ENCODE results near the gene DAB2IP.
A peak's percentile ranks its signal among the peaks of the same experiment; 100 is the strongest.
"Not testable (repeated sequence)": the region's sequence is repeated elsewhere in the genome, so short reads cannot be mapped to it uniquely, and the experiment has no call there.

DAB2IP gene

GRCh38 chr9:121731919-121732318 is 80.5 kb downstream of the DAB2IP start:
- no peak for DNase-seq

GRCh38 chr9:121732389-121732788 is 81.0 kb downstream of the DAB2IP start:
- DNase-seq, result no peak

GRCh38 chr9:121732886-121733285 is 81.5 kb downstream of the DAB2IP start:
- DNase-seq, result no peak

DNA sequence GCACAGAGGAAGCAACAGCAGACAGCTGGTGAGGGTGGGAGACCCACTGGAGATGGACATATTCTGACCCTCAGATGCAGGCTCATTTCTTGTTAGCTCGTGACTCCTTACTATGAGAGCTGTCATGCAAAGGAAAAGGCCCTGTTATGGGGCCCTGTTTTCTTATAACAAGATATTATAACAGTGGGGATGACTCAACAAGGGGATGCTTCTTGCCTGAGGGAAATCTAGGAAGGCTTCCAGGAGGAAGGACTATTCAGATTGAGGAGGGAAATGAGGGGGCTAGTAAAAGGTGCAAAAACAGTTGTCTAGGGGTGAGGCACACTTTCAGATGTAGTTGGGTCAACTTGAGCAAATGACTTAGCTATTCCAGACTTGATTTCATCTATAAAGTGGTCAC is 83.0 kb downstream of the DAB2IP start:
- DNase-seq, result no peak

DNA sequence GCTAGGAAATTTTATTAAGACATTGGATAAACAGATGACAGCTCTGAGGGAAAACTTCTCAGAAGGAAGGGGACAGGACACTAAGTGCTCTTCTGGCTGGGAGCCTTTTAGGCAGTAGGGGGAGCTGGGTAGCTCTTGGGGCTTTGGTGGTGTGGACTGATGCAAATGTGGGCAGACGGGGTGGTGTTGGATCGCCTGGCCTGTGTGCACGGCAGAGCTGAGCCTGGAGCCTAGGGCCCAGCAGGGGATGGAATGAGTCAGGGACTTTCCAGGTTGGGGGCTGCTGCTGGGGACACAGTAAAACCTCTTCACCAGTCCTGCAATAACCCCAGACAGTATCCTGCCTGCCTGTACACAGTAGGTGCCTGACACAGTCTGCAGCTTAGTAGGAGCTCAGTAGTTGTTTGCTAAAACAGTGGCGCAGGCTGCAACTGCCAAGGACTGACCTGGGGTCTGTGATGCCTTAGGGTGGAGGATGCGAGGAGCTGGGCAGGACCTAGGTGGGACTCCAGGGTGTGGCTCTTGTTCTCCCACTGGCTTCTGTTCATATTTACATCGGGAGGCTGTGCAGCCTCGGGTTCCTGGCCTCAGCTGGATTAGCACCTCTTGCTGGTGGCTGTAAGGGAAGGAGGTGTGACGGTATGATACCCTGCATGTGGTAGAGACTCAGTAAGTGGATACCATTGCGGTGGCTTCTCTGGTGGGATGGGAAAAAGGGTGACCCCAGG is 83.8 kb downstream of the DAB2IP start:
- DNase-seq, result no peak

DNA sequence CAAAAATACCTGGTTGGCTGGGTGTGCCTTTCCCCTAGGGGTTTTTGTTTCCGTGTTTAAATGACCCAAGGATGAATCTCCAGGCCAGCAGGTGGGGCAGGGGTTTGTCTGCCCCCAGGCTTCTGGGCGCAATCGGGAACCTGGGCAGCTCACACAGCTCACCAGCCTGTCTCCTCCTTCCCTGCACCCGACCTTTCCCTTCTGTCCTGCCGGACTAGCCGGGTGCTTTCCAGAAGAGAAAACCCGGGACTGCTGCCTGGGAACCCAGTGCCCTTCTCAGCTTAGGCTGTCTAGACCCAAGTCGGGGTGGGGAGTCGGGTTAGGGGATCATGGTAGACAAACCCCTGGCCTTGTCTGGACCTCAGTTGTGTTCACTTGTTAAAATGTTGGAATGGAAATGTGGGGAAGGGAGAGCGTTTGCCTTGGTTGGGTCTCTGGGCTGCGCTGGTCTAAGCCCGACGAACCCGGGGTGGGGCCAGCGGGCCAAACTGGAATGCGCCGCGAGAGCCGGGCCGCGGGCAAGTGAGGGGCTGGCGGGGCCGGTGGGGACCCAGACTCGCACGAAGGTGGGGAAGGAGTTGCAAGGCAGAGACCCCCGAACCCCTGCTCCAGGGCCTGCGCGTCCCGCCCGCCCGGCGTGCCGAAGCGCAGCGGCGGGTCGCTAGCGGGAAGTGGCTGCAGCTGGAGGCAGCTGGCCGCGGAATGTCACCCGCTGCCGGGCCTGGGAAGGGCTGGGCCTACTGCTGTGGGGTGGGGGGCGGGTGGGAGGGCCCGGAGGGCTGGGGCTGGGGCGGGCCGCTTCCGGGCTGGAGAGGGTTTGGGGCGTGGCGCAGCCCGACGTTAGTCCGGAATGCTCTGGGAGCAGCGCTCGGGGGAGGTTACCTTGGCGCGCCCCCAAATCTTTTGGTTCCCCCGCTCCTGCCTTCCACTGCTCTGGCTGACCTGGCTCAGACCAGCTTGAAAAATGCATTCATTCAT is 84.6 kb downstream of the DAB2IP start:
- DNase-seq, result no peak

GRCh38 chr9:121736934-121737462 is 85.6 kb downstream of the DAB2IP start:
- no peak for DNase-seq

- DNase-seq, result no peak
These were observed 86.1 kb downstream of the DAB2IP start for GRCh38 chr9:121737481-121737931.

DNA sequence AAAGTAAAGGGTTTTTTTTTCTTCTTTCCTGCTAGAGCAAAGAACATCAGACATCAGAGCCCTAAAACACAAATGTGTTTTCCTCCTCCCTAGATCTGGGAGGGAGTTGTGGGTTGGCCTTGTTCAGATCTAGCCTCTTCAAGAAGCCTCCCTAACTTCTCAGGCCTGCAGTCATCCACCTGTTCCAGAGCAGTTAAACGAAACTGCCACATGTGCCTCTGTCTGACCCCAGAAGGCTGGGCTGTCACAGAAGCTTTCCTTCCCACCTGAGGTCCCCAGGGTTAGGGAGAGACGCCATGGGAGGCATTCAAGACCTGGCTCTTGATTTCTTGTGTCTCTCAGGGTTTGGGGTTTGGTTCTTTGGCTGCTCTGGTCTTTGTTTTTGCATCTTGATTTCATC is 87.0 kb downstream of the DAB2IP start:
- no peak for DNase-seq

DNA sequence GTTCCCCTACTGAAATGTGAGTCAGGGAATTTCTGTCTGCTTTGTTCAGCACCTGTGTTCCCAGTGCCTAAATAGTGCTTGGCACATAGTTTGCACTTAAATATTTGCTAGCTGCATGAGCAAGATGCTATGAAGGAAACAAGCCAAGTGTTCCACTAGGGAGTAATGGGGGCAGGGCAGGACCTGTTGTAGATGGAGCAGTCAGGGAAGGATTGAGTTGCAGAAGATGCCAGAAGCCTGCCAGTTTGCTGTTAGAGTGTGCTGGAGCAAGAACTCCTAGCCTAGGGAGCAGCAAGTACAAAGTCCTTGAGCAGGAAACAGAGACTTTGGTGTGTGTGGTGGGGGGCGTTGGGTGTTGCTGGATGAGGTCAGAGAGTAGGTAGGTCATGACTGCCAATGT is 87.5 kb downstream of the DAB2IP start:
- no peak for DNase-seq

DNA sequence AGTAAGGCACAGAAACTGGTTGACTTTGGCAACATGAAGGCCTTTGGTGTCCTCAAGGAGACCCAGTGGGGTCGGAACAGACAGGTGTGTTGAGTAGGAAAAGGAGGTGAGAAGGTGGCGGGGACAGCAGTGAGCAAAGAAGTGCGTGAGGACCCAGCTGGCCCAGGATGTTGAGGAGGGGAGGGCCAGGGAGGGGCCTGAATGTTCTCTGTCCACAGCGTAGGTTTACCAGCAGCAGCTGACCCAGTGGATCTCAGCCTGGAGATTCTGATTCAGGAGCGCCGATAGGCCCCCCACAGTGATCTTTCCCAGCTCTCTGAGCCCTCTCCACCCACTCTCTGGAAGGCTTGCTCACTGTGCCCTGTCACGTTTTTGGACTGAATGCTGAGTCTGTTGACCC is 88.5 kb downstream of the DAB2IP start:
- DNase-seq, result no peak

DNA sequence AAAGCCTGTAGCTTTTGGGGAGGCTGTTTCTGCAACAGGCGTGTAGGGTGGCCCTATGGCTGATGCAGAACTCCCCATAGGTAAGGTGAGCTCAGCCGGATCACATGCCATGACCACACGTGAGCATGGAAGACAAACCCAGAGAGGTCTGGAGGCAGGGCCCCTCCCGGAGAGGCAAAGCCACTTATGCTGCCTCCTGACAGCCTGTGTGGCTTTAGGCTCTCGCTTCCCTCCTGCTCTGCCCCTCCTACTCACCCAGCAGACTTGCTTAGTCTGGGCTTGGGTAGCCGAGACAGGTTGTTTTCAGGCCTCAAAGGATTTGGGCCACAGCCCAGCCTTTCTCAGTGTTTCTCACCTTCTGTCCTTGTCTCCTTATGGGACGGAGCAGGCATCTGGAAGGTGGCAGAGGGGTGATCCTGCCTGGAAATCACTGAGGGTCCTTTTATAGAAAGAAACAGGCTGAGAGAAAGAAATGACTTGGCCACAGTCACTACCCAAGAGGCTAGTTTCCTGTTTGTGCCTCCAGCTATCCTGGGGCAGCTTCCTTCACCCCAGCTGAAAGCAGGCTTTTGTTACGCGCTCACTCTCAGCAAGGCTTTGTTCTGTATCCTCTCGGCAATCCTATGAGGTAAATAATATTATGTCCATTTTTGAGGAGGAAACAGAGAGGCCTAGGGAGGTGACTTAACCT is 89.9 kb downstream of the DAB2IP start:
- DNase-seq, result no peak

- DNase-seq, result not testable (repeated sequence)
These were observed 90.5 kb downstream of the DAB2IP start for GRCh38 chr9:121741919-121742283.

DNA sequence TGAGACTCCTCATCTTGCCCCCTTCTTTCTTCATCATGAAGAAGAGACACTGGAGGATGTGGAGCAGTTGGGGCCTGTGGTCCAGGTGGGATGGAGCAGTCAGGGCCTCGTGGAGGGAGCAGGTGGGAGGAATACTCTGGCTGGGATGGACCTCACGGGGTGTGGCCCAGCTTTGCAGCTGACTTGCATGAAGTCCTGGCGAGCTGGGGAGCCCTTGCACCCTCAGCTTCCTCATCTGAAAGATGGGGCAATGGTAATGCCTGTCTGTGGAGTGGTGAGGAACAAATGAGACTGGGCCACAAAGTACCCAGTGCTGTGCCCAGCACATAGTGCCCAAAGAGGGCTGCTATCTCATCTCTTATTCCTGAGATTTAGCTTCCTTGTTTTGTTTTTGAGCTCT is 91.5 kb downstream of the DAB2IP start:
- DNase-seq, result no peak

GRCh38 chr9:121743441-121744001 is 92.1 kb downstream of the DAB2IP start:
- DNase-seq, result no peak

DNA sequence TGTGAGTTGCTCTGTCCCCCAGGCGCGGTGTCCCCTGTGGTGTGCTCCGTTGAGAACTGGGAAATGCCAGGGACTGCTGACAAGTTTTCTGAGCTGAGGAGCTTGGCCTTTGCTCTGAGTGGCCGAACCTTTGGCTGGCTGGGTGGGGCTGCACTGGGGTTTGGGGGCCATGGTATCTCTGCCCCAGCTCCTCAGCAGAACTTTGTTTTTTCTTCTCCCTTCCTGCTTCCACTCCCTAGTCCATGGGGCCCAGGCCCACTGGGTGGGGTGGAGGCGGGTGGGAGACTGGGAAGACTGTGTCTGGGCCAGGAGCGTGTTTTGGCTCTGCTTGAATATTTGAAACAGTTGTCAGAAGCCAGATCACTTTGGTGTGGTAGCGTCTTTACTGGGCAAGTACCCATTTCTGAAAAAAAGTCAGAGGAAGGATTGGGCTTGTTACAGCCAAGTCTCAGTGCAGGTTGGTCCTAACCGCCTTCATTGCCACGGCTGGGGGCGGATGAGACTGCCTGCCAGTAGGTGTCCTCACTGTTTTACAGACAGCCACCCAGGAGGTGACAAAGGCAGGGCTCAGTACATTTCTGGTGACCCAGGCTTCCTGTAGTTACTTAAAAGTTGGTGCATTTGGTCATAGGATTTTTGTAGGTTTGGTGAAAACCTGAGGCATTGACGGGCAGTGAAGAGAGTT is 92.7 kb downstream of the DAB2IP start:
- DNase-seq, result peak; percentile 38 to 55

DNA sequence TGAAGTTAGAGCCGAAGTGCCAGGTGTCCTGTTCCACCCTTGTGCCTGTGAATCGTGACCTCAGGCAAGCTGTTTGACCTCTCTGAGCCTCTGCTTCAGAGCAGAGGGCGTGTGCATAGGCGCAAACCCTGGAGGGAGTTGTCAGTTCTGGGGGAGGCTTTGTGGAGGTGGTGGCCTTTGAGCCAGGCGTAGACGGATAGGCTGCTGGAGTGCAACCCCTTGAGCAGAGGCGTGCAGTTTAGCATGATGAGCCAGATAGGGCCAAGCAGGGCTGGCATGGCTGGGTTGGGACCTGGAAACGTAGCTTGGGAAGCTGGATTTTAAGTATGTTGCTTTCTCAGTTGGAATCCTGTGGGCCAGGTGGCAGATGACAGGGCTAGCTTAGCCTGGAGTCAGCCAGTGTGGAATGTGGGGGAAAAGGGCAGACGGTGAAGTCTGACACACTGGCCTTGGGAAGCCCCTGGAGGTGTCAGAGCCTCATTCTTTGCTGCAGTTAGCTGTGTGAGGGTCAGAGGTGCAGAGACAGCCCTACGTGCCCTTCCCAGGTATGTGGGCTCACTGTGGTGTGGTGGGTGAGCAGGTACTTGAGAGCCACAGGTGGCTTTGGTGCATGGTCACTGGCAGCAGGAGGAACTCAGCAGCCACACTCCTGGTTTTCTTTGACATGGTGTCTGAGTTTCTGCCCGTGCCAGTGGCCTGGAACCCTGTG is 93.4 kb downstream of the DAB2IP start:
- no peak for DNase-seq

GRCh38 chr9:121745396-121745695 is 93.9 kb downstream of the DAB2IP start:
- no peak for DNase-seq

DNA sequence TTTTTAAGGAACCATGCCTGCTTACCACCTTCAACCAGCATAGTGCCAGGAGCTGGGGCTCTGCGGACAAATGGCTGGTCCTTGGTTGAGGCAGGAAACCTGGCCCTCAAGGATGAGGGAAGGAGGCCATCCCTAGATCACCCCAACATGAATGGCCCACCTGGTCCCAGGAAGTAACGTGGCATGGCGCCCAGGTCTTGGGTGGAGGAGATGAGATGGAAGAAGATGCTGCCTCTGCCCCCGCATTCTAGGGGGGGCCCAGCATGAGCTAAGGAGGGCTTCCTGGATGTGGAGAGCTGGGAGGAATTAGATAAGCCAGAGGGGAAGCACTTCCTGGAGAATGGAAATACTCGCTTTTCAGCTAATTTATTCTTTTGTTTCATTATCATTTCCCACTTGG is 95.0 kb downstream of the DAB2IP start:
- no peak for DNase-seq

- DNase-seq, result no peak
These were observed 95.4 kb downstream of the DAB2IP start for GRCh38 chr9:121746866-121747265.

- no peak for DNase-seq
These were observed 96.6 kb downstream of the DAB2IP start for GRCh38 chr9:121748074-121748473.

Measured in activated T-cell treated with anti-CD3 and anti-CD28 coated beads, Interleukin-2, amount 50 U/mL, for 48 hours (primary cell).